ENCODE data around the gene TPSG1. TPM values are rescaled to one million over a fixed set of nuclear protein-coding genes. Genes with fewer than 3 reads are reported as not detected.
A peak's percentile ranks its signal among the peaks of the same experiment; 100 is the strongest.

The TPSG1 gene
- total RNA-seq, 1 donor from 2014 or later, result not detected

DNA sequence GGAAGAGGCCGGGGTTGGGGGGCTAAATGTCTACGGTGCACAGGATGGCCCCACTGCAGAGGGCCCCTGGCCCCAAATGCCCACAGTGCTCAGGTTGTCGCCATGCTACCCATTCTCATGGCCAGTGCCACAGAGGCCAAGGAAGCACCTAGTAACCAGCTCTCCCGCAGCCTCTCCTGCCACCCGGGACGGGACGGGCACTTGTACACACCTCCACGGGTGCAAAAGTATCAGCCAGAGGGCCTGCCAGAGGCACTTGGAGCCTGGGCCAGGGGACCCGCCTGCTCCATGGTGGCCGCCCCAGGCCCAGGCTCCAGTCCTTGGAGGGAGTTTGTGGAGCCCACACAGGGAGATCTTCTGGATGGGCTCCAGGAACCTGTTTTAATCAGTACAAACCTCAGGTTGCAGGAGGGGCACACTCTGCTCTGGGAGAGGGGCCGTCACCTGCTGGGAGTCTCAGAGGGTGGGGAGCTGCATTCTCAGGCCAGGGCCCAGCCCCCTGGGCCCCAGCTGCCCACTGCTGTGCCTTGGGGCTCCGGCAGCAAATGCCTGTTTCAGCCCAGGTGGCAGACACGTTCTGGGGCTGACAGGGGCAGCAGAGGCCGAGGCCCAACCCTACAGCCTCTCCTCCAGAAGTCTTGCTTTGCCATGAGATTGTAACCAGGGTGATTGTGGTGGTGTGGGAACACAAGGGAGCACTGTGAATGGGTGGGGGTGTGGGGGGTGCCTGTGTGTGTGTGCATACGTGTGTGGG lies 38.7 kb upstream of the TPSG1 start:
- H3K9me3 Mint-ChIP-seq (ENCODE audit: unreplicated experiment), result peaks cover 4% of the 10 kb centered on the region
- no peak overlapping the region for H3K4me3 Mint-ChIP-seq (ENCODE audit: unreplicated experiment)
- TF ChIP-seq, protein P1, sequence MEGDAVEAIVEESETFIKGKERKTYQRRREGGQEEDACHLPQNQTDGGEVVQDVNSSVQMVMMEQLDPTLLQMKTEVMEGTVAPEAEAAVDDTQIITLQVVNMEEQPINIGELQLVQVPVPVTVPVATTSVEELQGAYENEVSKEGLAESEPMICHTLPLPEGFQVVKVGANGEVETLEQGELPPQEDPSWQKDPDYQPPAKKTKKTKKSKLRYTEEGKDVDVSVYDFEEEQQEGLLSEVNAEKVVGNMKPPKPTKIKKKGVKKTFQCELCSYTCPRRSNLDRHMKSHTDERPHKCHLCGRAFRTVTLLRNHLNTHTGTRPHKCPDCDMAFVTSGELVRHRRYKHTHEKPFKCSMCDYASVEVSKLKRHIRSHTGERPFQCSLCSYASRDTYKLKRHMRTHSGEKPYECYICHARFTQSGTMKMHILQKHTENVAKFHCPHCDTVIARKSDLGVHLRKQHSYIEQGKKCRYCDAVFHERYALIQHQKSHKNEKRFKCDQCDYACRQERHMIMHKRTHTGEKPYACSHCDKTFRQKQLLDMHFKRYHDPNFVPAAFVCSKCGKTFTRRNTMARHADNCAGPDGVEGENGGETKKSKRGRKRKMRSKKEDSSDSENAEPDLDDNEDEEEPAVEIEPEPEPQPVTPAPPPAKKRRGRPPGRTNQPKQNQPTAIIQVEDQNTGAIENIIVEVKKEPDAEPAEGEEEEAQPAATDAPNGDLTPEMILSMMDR (IDR thresholded peaks at IDR 0.05; ENCODE audit: partially characterized antibody, unreplicated experiment), result no peak
- H3K4me1 Mint-ChIP-seq (ENCODE audit: low read depth, unreplicated experiment), result peaks cover 6% of the 10 kb centered on the region
- peaks cover 14% of the 10 kb centered on the region for H3K27me3 Mint-ChIP-seq (ENCODE audit: unreplicated experiment)
- peak overlapping the region; percentile 52 for H3K27ac Mint-ChIP-seq (ENCODE audit: unreplicated experiment)
- DNase-seq, result no peak
- H3K36me3 Mint-ChIP-seq (ENCODE audit: unreplicated experiment), result no peaks in the 10 kb centered on the region

- peaks cover 6% of the 10 kb centered on the region for H3K4me1 Mint-ChIP-seq (ENCODE audit: low read depth, unreplicated experiment)
- no peak overlapping the region for H3K27ac Mint-ChIP-seq (ENCODE audit: unreplicated experiment)
- H3K27me3 Mint-ChIP-seq (ENCODE audit: unreplicated experiment), result peaks cover 14% of the 10 kb centered on the region
- no peaks in the 10 kb centered on the region for H3K36me3 Mint-ChIP-seq (ENCODE audit: unreplicated experiment)
- TF ChIP-seq, protein P1 (IDR thresholded peaks at IDR 0.05; ENCODE audit: partially characterized antibody, unreplicated experiment), result no peak
- DNase-seq, result no peak
- H3K4me3 Mint-ChIP-seq (ENCODE audit: unreplicated experiment), result no peak overlapping the region
- H3K9me3 Mint-ChIP-seq (ENCODE audit: unreplicated experiment), result peaks cover 4% of the 10 kb centered on the region
Observed at GRCh38 chr16:1262846-1263221, 37.8 kb upstream of the TPSG1 start.

- TF ChIP-seq, protein P1 (IDR thresholded peaks at IDR 0.05; ENCODE audit: partially characterized antibody, unreplicated experiment), result no peak
- Mint-ChIP-seq H3K27ac (ENCODE audit: unreplicated experiment) (no peak overlapping the region), H3K36me3 (ENCODE audit: unreplicated experiment) (no peaks in the 10 kb centered on the region), H3K4me1 (ENCODE audit: low read depth, unreplicated experiment) (peaks cover 6% of the 10 kb centered on the region), H3K4me3 (ENCODE audit: unreplicated experiment) (no peak overlapping the region), H3K27me3 (ENCODE audit: unreplicated experiment) (peaks cover 14% of the 10 kb centered on the region), H3K9me3 (ENCODE audit: unreplicated experiment) (peaks cover 4% of the 10 kb centered on the region)
- no peak for DNase-seq
Observed at GRCh38 chr16:1262210-1262845, 37.3 kb upstream of the TPSG1 start.

- H3K4me1 Mint-ChIP-seq (ENCODE audit: low read depth, unreplicated experiment), result peaks cover 6% of the 10 kb centered on the region
- no peak for DNase-seq
Observed at GRCh38 chr16:1261131-1261892, 36.2 kb upstream of the TPSG1 start.

More at GRCh38 chr16:1261131-1261892, 36.2 kb upstream of the TPSG1 start:
- Mint-ChIP-seq H3K4me3 (ENCODE audit: unreplicated experiment) (no peak overlapping the region), H3K27ac (ENCODE audit: unreplicated experiment) (no peak overlapping the region), H3K36me3 (ENCODE audit: unreplicated experiment) (no peaks in the 10 kb centered on the region), H3K9me3 (ENCODE audit: unreplicated experiment) (peaks cover 4% of the 10 kb centered on the region), H3K27me3 (ENCODE audit: unreplicated experiment) (peaks cover 17% of the 10 kb centered on the region)
- TF ChIP-seq, protein P1 (IDR thresholded peaks at IDR 0.05; ENCODE audit: partially characterized antibody, unreplicated experiment), result no peak
